ENCODE data around the gene IL6R. TPM values are rescaled to one million over a fixed set of nuclear protein-coding genes. Genes with fewer than 3 reads are reported as not detected.

IL6R gene
- total RNA-seq, 1 donor from 2014 or later, result 2.2 TPM

DNA sequence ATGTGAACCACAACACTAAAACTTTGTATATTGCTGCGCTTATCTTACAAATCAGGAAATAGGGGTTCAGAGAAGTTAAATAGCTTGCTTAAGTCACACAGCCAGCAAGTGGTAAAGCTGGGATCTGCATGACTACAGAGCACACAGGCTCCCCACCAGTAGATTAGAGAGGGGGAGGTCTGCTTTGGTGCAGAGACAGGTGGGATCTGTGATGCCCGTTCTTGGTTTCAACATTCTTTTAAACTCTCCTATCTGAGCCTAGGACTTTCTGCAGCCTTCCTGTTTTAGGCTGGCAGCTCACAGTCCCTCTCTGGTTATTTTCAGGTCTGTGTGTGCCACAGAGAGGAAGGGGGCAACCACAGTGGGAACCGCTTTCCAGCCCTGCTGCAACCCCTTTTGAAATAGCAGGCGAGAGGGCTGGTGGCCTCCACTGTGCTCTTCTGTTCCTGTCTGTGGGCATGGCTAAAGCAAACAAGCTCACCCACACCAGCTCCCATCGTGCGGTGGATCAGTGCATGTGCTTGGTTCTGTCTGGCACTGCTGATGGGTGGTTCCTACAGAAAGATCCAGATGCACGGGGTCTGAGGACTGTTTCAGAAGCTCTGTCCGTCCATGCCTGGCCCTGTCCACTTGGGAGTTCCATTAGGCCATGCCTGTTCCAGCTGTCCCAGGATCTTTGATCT, 1.7 kb upstream of the IL6R start:
- no peak overlapping the region for H3K9ac ChIP-seq (ENCODE audit: low read length)
- Mint-ChIP-seq H3K27me3 (ENCODE audit: low read depth, unreplicated experiment) (peaks cover 19% of the 10 kb centered on the region), H3K4me3 (ENCODE audit: unreplicated experiment) (no peak overlapping the region), H3K27ac (ENCODE audit: unreplicated experiment) (no peak overlapping the region), H3K36me3 (ENCODE audit: low read depth, unreplicated experiment) (no peaks in the 10 kb centered on the region), H3K4me1 (ENCODE audit: low read depth, unreplicated experiment) (peaks cover 22% of the 10 kb centered on the region), H3K9me3 (ENCODE audit: unreplicated experiment) (no peaks in the 10 kb centered on the region)
- no peaks in the 10 kb centered on the region for H4K20me1 ChIP-seq (ENCODE audit: insufficient read depth, low read length)
- peaks cover 8% of the 10 kb centered on the region for H3K27me3 ChIP-seq (ENCODE audit: insufficient read depth, low read length)
- no peak overlapping the region for H2AFZ ChIP-seq (ENCODE audit: low read depth, low read length)
- TF ChIP-seq EZH2 (IDR thresholded peaks at IDR 0.05; ENCODE audit: insufficient read depth, low read length) (no peak), CTCF (IDR thresholded peaks at IDR 0.05; ENCODE audit: insufficient read depth, low read depth, low read length) (no peak)
- H3K4me2 ChIP-seq (ENCODE audit: low read length), result no peak overlapping the region
- no peak overlapping the region for H3K4me3 ChIP-seq (ENCODE audit: insufficient read depth, low read depth, low read length)
- no peak overlapping the region for H3K27ac ChIP-seq (ENCODE audit: low read depth, low read length)
- DNase-seq (ENCODE audit: low read depth) (no peak), FAIRE-seq (no peak)
- H3K79me2 ChIP-seq (ENCODE audit: insufficient read depth, low read length), result no peaks in the 10 kb centered on the region
- H3K4me1 ChIP-seq (ENCODE audit: insufficient read depth, low read length), result peaks cover 25% of the 10 kb centered on the region
- no peaks in the 10 kb centered on the region for H3K9me3 ChIP-seq (ENCODE audit: insufficient read depth, low read depth, low read length)
- H3K36me3 ChIP-seq (ENCODE audit: insufficient read depth, low read length), result no peaks in the 10 kb centered on the region

GRCh38 chr1:154403983-154404382, 1.2 kb upstream of the IL6R start:
- Histone ChIP-seq H2AFZ (ENCODE audit: low read depth, low read length) (no peak overlapping the region), H3K4me1 (ENCODE audit: insufficient read depth, low read length) (peaks cover 25% of the 10 kb centered on the region), H3K27me3 (ENCODE audit: insufficient read depth, low read length) (peaks cover 8% of the 10 kb centered on the region), H3K9ac (ENCODE audit: low read length) (no peak overlapping the region), H3K36me3 (ENCODE audit: insufficient read depth, low read length) (no peaks in the 10 kb centered on the region), H4K20me1 (ENCODE audit: insufficient read depth, low read length) (no peaks in the 10 kb centered on the region), H3K4me2 (ENCODE audit: low read length) (no peak overlapping the region), H3K4me3 (ENCODE audit: insufficient read depth, low read depth, low read length) (no peak overlapping the region), H3K27ac (ENCODE audit: low read depth, low read length) (no peak overlapping the region), H3K79me2 (ENCODE audit: insufficient read depth, low read length) (no peaks in the 10 kb centered on the region), H3K9me3 (ENCODE audit: insufficient read depth, low read depth, low read length) (no peaks in the 10 kb centered on the region)
- Mint-ChIP-seq H3K36me3 (ENCODE audit: low read depth, unreplicated experiment) (no peaks in the 10 kb centered on the region), H3K27me3 (ENCODE audit: low read depth, unreplicated experiment) (peaks cover 19% of the 10 kb centered on the region), H3K9me3 (ENCODE audit: unreplicated experiment) (no peaks in the 10 kb centered on the region), H3K27ac (ENCODE audit: unreplicated experiment) (no peak overlapping the region), H3K4me3 (ENCODE audit: unreplicated experiment) (no peak overlapping the region), H3K4me1 (ENCODE audit: low read depth, unreplicated experiment) (peaks cover 22% of the 10 kb centered on the region)
- no peak for DNase-seq (ENCODE audit: low read depth)
- no peak for TF ChIP-seq CTCF (IDR thresholded peaks at IDR 0.05; ENCODE audit: insufficient read depth, low read depth, low read length)
- TF ChIP-seq EZH2 (IDR thresholded peaks at IDR 0.05; ENCODE audit: insufficient read depth, low read length), result no peak
- FAIRE-seq, result no peak

GRCh38 chr1:154404511-154404931, 622 bp upstream of the IL6R start:
- Histone ChIP-seq H3K4me3 (ENCODE audit: insufficient read depth, low read depth, low read length) (peak overlapping the region; percentile 62), H3K9ac (ENCODE audit: low read length) (peak overlapping the region; percentile 59), H3K27me3 (ENCODE audit: insufficient read depth, low read length) (peaks cover 10% of the 10 kb centered on the region), H3K9me3 (ENCODE audit: insufficient read depth, low read depth, low read length) (no peaks in the 10 kb centered on the region), H3K4me2 (ENCODE audit: low read length) (peak overlapping the region; percentile 97), H3K36me3 (ENCODE audit: insufficient read depth, low read length) (no peaks in the 10 kb centered on the region), H4K20me1 (ENCODE audit: insufficient read depth, low read length) (no peaks in the 10 kb centered on the region), H3K4me1 (ENCODE audit: insufficient read depth, low read length) (peaks cover 25% of the 10 kb centered on the region), H3K27ac (ENCODE audit: low read depth, low read length) (no peak overlapping the region), H2AFZ (ENCODE audit: low read depth, low read length) (peak overlapping the region; percentile 82), H3K79me2 (ENCODE audit: insufficient read depth, low read length) (no peaks in the 10 kb centered on the region)
- H3K9me3 Mint-ChIP-seq (ENCODE audit: unreplicated experiment), result no peaks in the 10 kb centered on the region
- peak overlapping the region; percentile 47 for H3K27ac Mint-ChIP-seq (ENCODE audit: unreplicated experiment)
- peaks cover 24% of the 10 kb centered on the region for H3K4me1 Mint-ChIP-seq (ENCODE audit: low read depth, unreplicated experiment)
- FAIRE-seq (no peak), DNase-seq (ENCODE audit: low read depth) (no peak)
- H3K4me3 Mint-ChIP-seq (ENCODE audit: unreplicated experiment), result peak overlapping the region; percentile 76
- TF ChIP-seq CTCF (IDR thresholded peaks at IDR 0.05; ENCODE audit: insufficient read depth, low read depth, low read length) (no peak), EZH2 (IDR thresholded peaks at IDR 0.05; ENCODE audit: insufficient read depth, low read length) (no peak)
- H3K36me3 Mint-ChIP-seq (ENCODE audit: low read depth, unreplicated experiment), result no peaks in the 10 kb centered on the region
- peaks cover 22% of the 10 kb centered on the region for H3K27me3 Mint-ChIP-seq (ENCODE audit: low read depth, unreplicated experiment)

Measured in astrocyte (in vitro differentiated cells and primary cell).